NCI-H2196 treated with DMSO at 0.1 percent for 48 hours (cell line): ENCODE results near the gene TSPAN17.

ENCODE experiments used
- DNase-seq: peaks from one replicate; lab custom pipeline; 2025; ENCODE audit not compliant: unreplicated experiment; lab: John Stamatoyannopoulos, UW

Gene TSPAN17

GRCh38 chr5:176702671-176703641 lies 55.7 kb downstream of the TSPAN17 start:
- DNase-seq, result no peak

- DNase-seq, result no peak
These were observed 56.6 kb downstream of the TSPAN17 start for GRCh38 chr5:176703857-176704256.

GRCh38 chr5:176704355-176704754 lies 57.1 kb downstream of the TSPAN17 start:
- DNase-seq, result no peak

DNA sequence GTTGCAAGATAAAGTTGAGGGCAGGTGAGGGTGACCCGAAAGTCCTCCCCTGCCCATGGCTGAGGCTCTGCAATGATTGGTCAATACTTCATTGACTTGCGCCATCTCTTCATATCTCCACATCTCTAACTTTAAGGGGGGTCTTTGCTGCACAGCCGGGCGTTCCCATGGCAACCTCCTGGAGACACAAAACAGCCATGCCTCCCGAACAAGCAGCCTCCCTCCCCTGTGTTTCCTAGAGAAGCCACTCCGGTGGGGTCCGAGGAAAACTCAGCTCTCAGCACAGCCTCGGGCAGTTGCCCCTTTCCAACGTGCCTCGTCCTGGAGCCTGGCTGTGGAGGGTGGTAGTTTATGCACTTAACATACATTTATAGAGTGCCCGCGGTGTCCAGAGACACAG lies 57.5 kb downstream of the TSPAN17 start:
- no peak for DNase-seq
